CD14-positive monocyte (primary cell): ENCODE measurements around the gene MACF1. TPM values are rescaled to one million over a fixed set of nuclear protein-coding genes. Genes with fewer than 3 reads are reported as not detected.

ENCODE experiments used
- DNase-seq, 3 donors: peaks; one replicate each; pipeline ENCODE4 v3.0.0-alpha.2; 2011 to 2022
- H2AFZ ChIP-seq: 2 replicates; pipeline ENCODE4 v1.6.0; 2012; ENCODE audit warnings: mild to moderate bottlenecking, low read depth, low read length, inconsistent platforms; ENCODE audit not compliant: insufficient read depth, poor library complexity, severe bottlenecking
- H3K27ac ChIP-seq, 2 donors: 1 replicate in 1 of 2; 2 replicates in 1 of 2; pipeline ENCODE4 v1.5.1; 2012 to 2013; ENCODE audit warnings: low read length in 2 of 2, control low read depth in 1 of 2, inconsistent platforms in 1 of 2, low read depth in 1 of 2, mild to moderate bottlenecking in 1 of 2
- H3K27me3 ChIP-seq, 2 donors: one replicate each; pipeline versions ENCODE4 v1.6.0 to v1.6.1; 2011 to 2013; ENCODE audit warnings: low read length in 2 of 2; ENCODE audit not compliant: control insufficient read depth in 2 of 2, insufficient read depth in 2 of 2
- H3K36me3 ChIP-seq, 2 donors: replicated peaks in 1 of 2; 1 replicate in 1 of 2; 2 replicates in 1 of 2; pipeline versions ENCODE4 v1.5.1 to v1.6.1; 2012 to 2013; ENCODE audit warnings: low read length in 2 of 2, control low read depth in 1 of 2, inconsistent platforms in 1 of 2, mild to moderate bottlenecking in 1 of 2; ENCODE audit not compliant: insufficient read depth in 2 of 2, control insufficient read depth in 1 of 2
- H3K4me1 ChIP-seq, 2 donors: 1 replicate in 1 of 2; 2 replicates in 1 of 2; pipeline versions ENCODE4 v1.5.1 to v1.6.1; 2012 to 2013; ENCODE audit warnings: low read length in 2 of 2, control low read depth in 1 of 2, inconsistent platforms in 1 of 2, mild to moderate bottlenecking in 1 of 2, moderate library complexity in 1 of 2; ENCODE audit not compliant: insufficient read depth in 2 of 2, control insufficient read depth in 1 of 2
- H3K4me2 ChIP-seq: replicated peaks from 2 replicates; pipeline ENCODE3; 2012; ENCODE audit warnings: low read length, moderate library complexity, mild to moderate bottlenecking; ENCODE audit not compliant: poor library complexity, severe bottlenecking; ENCODE audit errors: extremely low read depth
- H3K4me3 ChIP-seq, 3 experiments: fragments of 200-600 bp in 1 of 3; sonication (generic) in 1 of 3; replicated peaks in 1 of 3; 1 replicate in 2 of 3; 2 replicates in 1 of 3; pipeline ENCODE4 v1.5.1; 2011 to 2013; ENCODE audit warnings: low read length in 3 of 3, mild to moderate bottlenecking in 3 of 3, control low read depth in 2 of 3, low read depth in 2 of 3, inconsistent platforms in 1 of 3, moderate library complexity in 1 of 3
- H3K79me2 ChIP-seq: 2 replicates; pipeline ENCODE4 v1.6.0; 2012; ENCODE audit warnings: mild to moderate bottlenecking, control low read depth, inconsistent platforms, low read length, moderate library complexity; ENCODE audit not compliant: insufficient read depth
- H3K9ac ChIP-seq: 2 replicates; pipeline ENCODE4 v1.6.0; 2017; ENCODE audit warnings: low read length, mild to moderate bottlenecking; ENCODE audit not compliant: insufficient read depth, poor library complexity, severe bottlenecking
- H3K9me3 ChIP-seq, 2 donors: replicated peaks in 1 of 2; 1 replicate in 1 of 2; 2 replicates in 1 of 2; pipeline versions ENCODE4 v1.5.1 to v1.6.1; 2012 to 2013; ENCODE audit warnings: low read length in 2 of 2, control low read depth in 1 of 2; ENCODE audit not compliant: control insufficient read depth in 1 of 2, insufficient read depth in 1 of 2
- H4K20me1 ChIP-seq: 2 replicates; pipeline ENCODE4 v1.6.0; 2012; ENCODE audit warnings: mild to moderate bottlenecking, low read length, control low read depth, moderate library complexity; ENCODE audit not compliant: insufficient read depth
- H3K27ac Mint-ChIP-seq, 7 donors: one replicate each; pipeline ENCODE4 v1.8.0; 2020; ENCODE audit warnings: mild to moderate bottlenecking in 7 of 7, mixed read lengths in 7 of 7, moderate library complexity in 6 of 7, inconsistent platforms in 2 of 7
- H3K27me3 Mint-ChIP-seq, 3 donors: one replicate each; pipeline ENCODE4 v1.8.0; 2021 to 2022; ENCODE audit warnings: low read depth in 3 of 3, mild to moderate bottlenecking in 3 of 3, mixed read lengths in 3 of 3, moderate library complexity in 3 of 3, inconsistent platforms in 1 of 3
- H3K36me3 Mint-ChIP-seq, 2 donors: one replicate each; pipeline ENCODE4 v1.8.0; 2020; ENCODE audit warnings: mixed read lengths in 2 of 2, inconsistent platforms in 1 of 2, mild to moderate bottlenecking in 1 of 2
- H3K4me1 Mint-ChIP-seq: one replicate; pipeline ENCODE4 v1.8.0; 2020; ENCODE audit warnings: mild to moderate bottlenecking, mixed read lengths
- H3K4me3 Mint-ChIP-seq, 2 donors: one replicate each; pipeline ENCODE4 v1.8.0; 2020; ENCODE audit warnings: mild to moderate bottlenecking in 2 of 2, mixed read lengths in 2 of 2, moderate library complexity in 1 of 2
- H3K9me3 Mint-ChIP-seq, 7 donors: one replicate each; pipeline ENCODE4 v1.8.0; 2020 to 2022; ENCODE audit warnings: mixed read lengths in 7 of 7, mild to moderate bottlenecking in 6 of 7, moderate library complexity in 6 of 7, inconsistent platforms in 2 of 7
- CTCF ChIP-seq: fragments of 200-600 bp; IDR thresholded peaks from one replicate; pipeline ENCODE4 v1.8.0; 2022; ENCODE audit warnings: antibody characterized with exemption, mild to moderate bottlenecking
- WGBS: methylation state at CpG from one replicate; pipeline ENCODE4 v1.1.5; 2013; ENCODE audit warnings: missing lambda C conversion rate; ENCODE audit not compliant: insufficient coverage; 5-methylcytosine and 5-hydroxymethylcytosine counted together
- intact Hi-C, 2 donors: fragments of 100-400 bp; cut with micrococcal nuclease; formaldehyde crosslinking; loops; one replicate each; pipeline versions ENCODE4 v1.15.0 to v1.15.1; 2023
- polyA plus RNA-seq, 3 donors: library from polyadenylated mRNA; depleted of rRNA in 1 of 3; unstranded in 2 of 3; stranded (reverse) in 1 of 3; fragments of 300-500 nt in 2 of 3; fragments of >200 nt in 1 of 3; fragmentation: Illumina TruSeq in 2 of 3; gene quantifications; 1 replicate in 2 of 3; 2 replicates in 1 of 3; pipeline ENCODE4 v1.2.3, GENCODE V29; 2012 to 2021

MACF1 gene
- polyA plus RNA-seq, 3 donors, result 3.4 to 36.8 (median 4.5) TPM

DNA sequence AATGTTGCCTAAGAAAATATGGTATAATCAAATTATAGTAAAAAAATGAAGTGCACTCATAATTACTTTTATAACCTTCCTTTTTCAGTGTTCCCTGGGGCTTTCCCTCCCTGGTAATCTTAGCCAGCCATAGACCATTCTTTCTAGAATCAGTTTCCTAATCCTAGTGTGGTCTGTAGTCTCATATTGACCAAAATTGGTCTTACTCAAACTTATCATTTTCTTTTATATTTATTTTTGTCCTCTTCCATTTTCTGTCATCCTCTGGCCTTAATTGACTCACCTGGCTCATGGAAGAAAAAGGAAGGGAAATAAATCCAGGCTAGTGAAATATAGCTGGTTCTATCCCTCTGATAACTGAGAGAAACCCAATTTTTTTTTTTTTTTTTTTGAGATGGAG, 216.0 kb downstream of the MACF1 start:
- Histone ChIP-seq H3K4me2 (no peak overlapping the region), H3K79me2 (peaks cover 13% of the 10 kb centered on the region), H3K27ac (no peak overlapping the region), H3K4me3 (no peak overlapping the region), H3K36me3 (peaks cover 35 to 74% of the 10 kb centered on the region in 2 donors), H3K4me1 (no peaks in the 10 kb centered on the region), H3K27me3 (no peaks in the 10 kb centered on the region), H3K9ac (no peak overlapping the region), H4K20me1 (peaks cover 43% of the 10 kb centered on the region), H2AFZ (no peak overlapping the region), H3K9me3 (no peaks in the 10 kb centered on the region)
- Mint-ChIP-seq H3K9me3 (no peaks in the 10 kb centered on the region), H3K36me3 (peaks cover 40 to 67% of the 10 kb centered on the region in 2 donors), H3K27ac (no peak overlapping the region), H3K4me3 (no peak overlapping the region), H3K4me1 (no peaks in the 10 kb centered on the region), H3K27me3 (no peaks in the 10 kb centered on the region)
- DNase-seq, result no peak
- intact Hi-C loops, result no loop called here
- no peak for TF ChIP-seq CTCF

DNA sequence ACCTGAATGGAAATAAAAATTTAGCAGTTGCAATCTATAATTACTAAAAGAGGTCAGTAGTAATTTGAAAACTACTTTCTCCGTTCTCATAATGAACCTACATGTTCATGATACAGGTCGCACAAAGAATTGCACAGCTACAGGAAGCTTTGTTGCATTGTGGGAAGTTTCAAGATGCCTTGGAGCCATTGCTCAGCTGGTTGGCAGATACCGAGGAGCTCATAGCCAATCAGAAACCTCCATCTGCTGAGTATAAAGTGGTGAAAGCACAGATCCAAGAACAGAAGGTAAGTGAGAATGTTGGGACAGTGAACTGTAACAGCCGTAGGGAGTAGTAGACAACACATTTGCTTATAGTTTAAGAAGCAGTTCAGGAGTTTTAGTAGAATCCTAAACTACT, 218.1 kb downstream of the MACF1 start:
- Mint-ChIP-seq H3K9me3 (no peaks in the 10 kb centered on the region), H3K36me3 (peaks cover 50 to 75% of the 10 kb centered on the region in 2 donors), H3K4me1 (no peaks in the 10 kb centered on the region), H3K27ac (no peak overlapping the region), H3K27me3 (no peaks in the 10 kb centered on the region), H3K4me3 (no peak overlapping the region)
- 100% methylated on average over 2 of the region's 4 CpGs for WGBS
- Histone ChIP-seq H3K4me3 (no peak overlapping the region), H3K4me1 (no peaks in the 10 kb centered on the region), H3K9ac (no peak overlapping the region), H3K27me3 (no peaks in the 10 kb centered on the region), H3K9me3 (no peaks in the 10 kb centered on the region), H3K36me3 (peaks cover 51 to 81% of the 10 kb centered on the region in 2 donors), H3K27ac (no peak overlapping the region), H3K4me2 (no peak overlapping the region), H2AFZ (no peak overlapping the region), H3K79me2 (peaks cover 10% of the 10 kb centered on the region), H4K20me1 (peaks cover 28% of the 10 kb centered on the region)
- intact Hi-C loops, result no loop called here
- DNase-seq, result no peak
- no peak for TF ChIP-seq CTCF
